Lower leg skin (tissue), 3 donors: ENCODE results near the gene IST1.

Experiments used
- POLR2A ChIP-seq, 2 donors: fragments of 450-650 bp; IDR thresholded peaks; one replicate each; pipeline ENCODE4 v1.6.1; 2016 to 2017; ENCODE audit warnings: antibody characterized with exemption in 2 of 2, mild to moderate bottlenecking in 1 of 2, moderate library complexity in 1 of 2
- TF ChIP-seq, protein P1 (sequence below), 3 donors: fragments of 450-650 bp; IDR thresholded peaks; one replicate each; pipeline ENCODE4 v1.5.1; 2016; ENCODE audit warnings: antibody characterized with exemption in 3 of 3, mild to moderate bottlenecking in 3 of 3, moderate library complexity in 2 of 3

- TF ChIP-seq, protein P1, sequence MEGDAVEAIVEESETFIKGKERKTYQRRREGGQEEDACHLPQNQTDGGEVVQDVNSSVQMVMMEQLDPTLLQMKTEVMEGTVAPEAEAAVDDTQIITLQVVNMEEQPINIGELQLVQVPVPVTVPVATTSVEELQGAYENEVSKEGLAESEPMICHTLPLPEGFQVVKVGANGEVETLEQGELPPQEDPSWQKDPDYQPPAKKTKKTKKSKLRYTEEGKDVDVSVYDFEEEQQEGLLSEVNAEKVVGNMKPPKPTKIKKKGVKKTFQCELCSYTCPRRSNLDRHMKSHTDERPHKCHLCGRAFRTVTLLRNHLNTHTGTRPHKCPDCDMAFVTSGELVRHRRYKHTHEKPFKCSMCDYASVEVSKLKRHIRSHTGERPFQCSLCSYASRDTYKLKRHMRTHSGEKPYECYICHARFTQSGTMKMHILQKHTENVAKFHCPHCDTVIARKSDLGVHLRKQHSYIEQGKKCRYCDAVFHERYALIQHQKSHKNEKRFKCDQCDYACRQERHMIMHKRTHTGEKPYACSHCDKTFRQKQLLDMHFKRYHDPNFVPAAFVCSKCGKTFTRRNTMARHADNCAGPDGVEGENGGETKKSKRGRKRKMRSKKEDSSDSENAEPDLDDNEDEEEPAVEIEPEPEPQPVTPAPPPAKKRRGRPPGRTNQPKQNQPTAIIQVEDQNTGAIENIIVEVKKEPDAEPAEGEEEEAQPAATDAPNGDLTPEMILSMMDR (IDR thresholded peaks at IDR 0.05), result no peak
- TF ChIP-seq POLR2A (IDR thresholded peaks at IDR 0.05), result no peak
These were observed 1.5 kb upstream of the IST1 start for GRCh38 chr16:71893888-71894228.
